Ramos (cell line): ENCODE results near the gene TACR2.

Experiments
- in situ Hi-C: fragments of 300-500 bp; cut with MboI; formaldehyde crosslinking; loops from one replicate; pipeline ENCODE4 v1.14.3; 2022; ENCODE audit warnings: low sequenced_read_pairs; ENCODE audit not compliant: unreplicated experiment

Gene TACR2

GRCh38 chr10:69406302-69406811 lies 10.4 kb downstream of the TACR2 start:
- in situ Hi-C loops: no loop called here

DNA sequence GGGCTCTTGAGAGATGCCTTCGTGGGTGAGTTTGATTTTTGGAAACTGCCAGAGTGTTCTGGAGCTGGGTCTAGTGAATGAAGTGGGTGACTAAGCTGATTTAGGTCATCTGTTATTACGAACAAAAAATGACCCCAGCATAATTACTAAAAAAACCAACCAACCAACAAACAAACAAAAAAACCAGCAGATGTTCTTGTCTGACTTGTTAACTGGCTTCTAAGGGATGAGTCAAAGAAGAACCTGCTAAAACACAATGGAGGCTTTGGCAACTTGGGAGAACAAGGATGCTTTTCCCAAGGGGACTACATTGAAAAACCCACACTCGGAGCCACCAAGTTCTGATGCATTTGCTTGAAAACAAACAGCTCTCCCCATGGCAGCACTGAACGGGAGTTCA lies 11.5 kb downstream of the TACR2 start:
- in situ Hi-C loops: no loop called here

DNA sequence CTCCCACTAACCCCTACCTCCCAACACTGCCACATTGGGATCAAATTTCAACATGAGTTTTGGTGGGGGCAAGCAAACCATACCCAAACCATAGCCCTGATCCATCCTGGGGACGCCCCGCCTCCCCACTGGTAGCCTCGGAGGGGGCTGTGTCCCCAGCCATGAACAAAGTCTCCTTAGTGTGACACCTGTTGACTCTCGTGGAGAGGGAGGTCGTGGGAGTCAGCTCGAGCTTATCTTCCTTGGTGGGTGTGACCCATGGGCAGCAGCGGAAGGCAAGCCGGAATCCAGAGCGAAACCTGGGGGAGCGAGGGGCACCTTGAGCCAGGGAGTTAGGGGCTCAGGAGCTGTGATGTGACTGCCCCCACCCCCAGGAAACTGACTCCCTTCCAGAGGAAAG lies 11.9 kb downstream of the TACR2 start:
- in situ Hi-C loops: loop anchor here (5.0 kb wide), 1 partner anchor 172 kb away; no protein-coding TSS in a partner anchor

GRCh38 chr10:69403519-69403918 lies 13.2 kb downstream of the TACR2 start:
- in situ Hi-C loops: loop anchor here (5.0 kb wide), 1 partner anchor 171 kb away; no protein-coding TSS in a partner anchor

DNA sequence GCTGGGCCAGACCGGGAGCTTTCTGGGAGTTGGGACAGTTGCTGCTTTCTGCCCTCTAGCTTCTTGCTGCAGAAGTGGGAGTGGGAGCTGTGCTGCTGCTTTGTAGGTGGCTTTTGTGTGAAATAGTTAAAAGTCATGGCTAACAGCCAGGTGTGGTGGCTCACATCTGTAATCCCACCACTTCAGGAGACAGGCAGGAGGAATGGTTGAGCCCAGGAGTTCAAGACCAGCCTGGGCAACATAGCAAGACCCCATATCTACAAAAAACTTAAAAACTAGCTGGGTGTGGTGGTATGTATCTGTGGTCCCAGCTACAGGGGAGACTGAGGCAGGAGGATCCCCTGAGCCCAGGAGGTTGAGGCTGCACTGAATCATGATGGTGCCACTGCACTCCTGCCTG lies 13.7 kb downstream of the TACR2 start:
- in situ Hi-C loops: loop anchor here (5.0 kb wide), 1 partner anchor 171 kb away; no protein-coding TSS in a partner anchor

GRCh38 chr10:69402386-69402785 lies 14.3 kb downstream of the TACR2 start:
- in situ Hi-C loops: loop anchor here (5.0 kb wide), 1 partner anchor 170 kb away; no protein-coding TSS in a partner anchor

DNA sequence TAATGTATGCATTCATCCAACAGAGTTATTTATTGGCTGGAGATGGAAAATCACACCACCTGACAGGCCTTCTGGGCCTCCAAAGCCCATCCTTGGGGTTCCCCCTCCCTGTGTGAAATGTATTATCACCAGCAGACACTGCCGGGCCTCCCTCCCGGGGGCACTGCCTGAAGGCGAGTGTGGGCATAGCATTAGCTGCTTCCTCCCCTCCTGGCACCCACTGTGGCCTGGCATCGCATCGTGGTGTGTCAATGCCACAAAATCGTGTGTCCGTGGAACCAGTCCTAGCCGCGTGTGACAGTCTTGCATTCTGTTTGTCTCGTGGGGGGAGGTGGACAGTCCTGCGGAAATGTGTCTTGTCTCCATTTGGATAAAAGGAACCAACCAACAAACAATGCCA lies 15.3 kb downstream of the TACR2 start:
- in situ Hi-C loops: loop anchor here (5.0 kb wide), 1 partner anchor 169 kb away; no protein-coding TSS in a partner anchor

DNA sequence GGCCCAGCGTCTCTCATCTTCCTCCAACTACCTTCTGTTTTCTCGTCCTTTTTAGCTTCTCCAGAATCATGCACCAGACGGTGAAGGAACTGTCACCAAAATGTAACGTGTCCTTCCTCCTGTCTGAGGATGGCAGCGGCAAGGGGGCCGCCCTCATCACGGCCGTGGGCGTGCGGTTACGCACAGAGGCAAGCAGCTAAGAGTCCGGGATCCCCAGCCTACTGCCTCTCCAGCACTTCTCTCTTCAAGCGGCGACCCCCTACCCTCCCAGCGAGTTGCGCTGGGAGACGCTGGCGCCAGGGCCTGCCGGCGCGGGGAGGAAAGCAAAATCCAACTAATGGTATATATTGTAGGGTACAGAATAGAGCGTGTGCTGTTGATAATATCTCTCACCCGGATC lies 15.8 kb downstream of the TACR2 start:
- in situ Hi-C loops: loop anchor here (5.0 kb wide), 1 partner anchor 169 kb away; no protein-coding TSS in a partner anchor

DNA sequence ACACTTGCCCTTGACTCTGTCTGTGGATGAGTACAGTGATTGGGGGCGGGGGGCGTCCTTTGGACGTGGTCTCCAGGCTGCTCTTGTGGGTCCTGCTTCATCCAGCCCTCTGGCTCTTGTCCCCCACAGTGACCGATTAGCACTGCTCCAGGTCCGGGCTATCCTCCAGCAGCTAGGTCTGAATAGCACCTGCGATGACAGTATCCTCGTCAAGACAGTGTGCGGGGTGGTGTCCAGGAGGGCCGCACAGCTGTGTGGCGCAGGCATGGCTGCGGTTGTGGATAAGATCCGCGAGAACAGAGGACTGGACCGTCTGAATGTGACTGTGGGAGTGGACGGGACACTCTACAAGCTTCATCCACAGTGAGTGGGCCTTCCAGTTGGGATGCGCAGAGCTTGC lies 18.3 kb downstream of the TACR2 start:
- in situ Hi-C loops: no loop called here

GRCh38 chr10:69397972-69398371 lies 18.7 kb downstream of the TACR2 start:
- in situ Hi-C loops: no loop called here

- in situ Hi-C loops: no loop called here
These were observed 22.7 kb downstream of the TACR2 start for GRCh38 chr10:69394020-69394419.

- in situ Hi-C loops: no loop called here
These were observed 24.2 kb downstream of the TACR2 start for GRCh38 chr10:69392481-69393000.

GRCh38 chr10:69391158-69391557 lies 25.6 kb downstream of the TACR2 start:
- in situ Hi-C loops: no loop called here

DNA sequence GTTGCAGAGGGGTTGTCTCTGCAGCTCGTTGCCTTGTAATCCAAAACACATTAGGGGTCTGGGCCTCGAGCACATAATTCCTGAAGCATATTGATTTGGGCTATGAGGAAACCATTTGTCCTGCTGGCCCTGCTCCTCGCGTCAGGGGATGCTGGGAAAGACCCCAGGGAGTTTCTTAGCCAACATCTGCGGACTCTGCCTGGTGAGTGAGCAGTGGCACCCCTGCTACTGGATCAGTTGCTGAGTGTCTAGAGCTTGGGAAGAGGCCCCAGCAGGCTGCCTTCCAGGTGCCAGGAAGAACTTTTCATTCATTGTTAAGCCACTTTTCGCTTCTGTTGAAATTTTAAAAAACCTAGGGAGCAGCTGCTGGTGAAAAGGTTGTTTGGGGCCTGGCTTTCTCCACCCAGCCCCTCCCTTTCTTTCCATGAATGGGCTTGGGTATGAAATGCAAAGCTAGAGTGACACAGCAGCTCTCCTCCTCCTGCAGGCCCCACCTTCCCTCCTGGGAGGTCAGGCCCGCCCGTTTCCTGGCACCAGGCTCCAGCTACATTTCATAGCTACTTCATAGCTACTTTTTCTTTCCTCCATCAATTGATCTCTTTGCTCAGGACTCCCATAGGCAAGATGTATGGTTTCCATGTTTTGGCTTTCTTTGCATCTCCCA lies 26.8 kb downstream of the TACR2 start:
- in situ Hi-C loops: no loop called here

DNA sequence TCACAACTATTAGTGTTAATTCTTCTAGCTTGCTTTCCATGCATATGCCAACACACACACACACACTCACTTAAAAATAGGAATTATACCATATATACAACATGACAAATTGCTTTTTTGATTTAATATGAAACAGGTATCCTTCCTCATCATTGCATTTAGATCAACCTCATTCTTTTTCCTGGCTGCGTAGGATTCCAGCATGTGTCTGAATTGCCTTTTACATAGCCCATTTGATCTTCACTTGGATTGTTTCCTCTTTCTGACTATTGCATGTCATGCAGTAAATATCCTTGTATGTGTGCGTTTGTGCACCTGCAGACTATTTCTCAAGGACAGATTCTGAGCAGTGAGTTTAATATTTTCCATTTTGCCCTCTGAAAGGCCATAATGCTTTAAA lies 28.2 kb downstream of the TACR2 start:
- in situ Hi-C loops: no loop called here

DNA sequence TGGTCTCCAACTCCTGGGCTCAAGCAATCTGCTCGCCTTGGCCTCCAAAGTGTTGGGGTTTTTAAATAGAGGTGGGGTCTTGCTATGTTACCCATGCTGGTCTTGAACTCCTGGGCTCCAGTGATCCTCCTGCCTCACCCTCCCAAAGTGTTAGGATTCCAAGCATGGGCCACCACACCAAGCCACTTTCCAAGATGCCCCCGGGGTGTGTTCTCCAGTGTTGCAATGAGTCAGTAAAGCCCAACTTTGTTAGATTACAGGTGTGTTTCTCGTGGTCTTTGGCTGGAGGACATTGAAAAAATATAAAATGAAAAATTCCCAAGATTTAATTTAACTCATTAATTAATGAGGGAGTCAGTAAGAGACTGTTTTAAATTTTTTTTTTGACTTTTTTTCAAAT lies 29.2 kb downstream of the TACR2 start:
- in situ Hi-C loops: no loop called here

DNA sequence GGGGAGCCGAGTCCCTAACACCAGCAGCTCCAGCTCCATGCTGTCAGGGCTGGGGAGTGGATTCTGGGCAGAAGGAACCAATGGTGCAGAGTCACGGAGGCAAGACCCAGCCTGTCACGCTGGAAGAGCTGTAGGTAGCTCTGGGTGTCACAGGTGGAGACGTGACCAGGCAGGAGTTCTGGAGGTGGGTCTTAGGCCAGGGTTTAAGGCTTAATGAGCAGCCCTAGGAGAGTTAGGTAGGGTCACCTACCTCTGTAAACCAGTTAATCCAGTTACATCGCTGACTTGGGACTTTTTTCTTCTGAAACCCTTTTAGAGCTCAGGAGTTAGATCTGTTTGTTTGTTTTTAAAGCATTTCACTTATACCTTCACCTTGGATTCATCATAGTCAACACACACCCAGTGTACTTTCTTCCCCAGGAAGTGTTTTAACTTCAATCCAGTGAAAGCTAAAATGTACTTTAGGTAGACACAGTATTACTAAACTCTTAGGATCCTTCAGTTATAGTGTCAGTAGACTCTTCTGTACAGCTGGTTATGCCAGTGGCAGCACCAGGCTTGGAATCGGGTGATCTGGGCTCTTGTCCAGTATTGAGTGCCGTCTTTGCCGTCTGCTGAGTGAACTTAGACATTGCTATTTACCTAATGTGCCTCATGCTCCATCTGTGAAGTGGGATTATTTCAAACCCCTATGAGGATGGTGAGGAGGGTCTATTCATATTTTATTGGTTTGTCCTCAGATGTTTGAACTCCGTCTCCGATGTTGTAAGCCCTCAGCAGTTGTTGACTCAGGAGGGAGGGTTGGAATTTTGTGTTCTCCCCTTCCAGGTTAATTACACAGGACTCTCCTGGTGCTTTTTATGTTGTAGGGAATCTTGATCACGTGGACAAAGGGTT lies 31.0 kb downstream of the TACR2 start:
- in situ Hi-C loops: no loop called here

GRCh38 chr10:69384320-69384719 lies 32.4 kb downstream of the TACR2 start:
- in situ Hi-C loops: no loop called here

DNA sequence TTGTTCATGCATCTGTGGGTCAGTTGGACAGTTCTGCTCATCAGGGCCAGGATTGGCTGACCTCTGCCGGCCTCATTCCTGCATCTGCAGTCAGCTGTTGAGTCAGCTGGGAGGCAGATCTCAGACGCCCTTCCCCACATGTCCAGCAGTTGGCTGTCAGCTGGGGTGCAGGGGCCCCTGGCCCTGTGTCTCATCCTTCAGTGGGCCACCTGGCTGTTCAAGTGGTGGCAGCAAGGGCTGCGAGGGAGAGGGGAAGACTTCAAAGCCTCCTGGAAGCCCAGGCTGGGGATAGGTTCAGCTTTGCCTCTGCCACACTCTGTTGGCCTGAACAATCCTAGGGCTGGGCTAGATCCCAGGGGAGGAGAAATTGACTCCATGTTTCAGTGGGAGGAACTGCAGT lies 33.2 kb downstream of the TACR2 start:
- in situ Hi-C loops: no loop called here

GRCh38 chr10:69382382-69383117 lies 34.2 kb downstream of the TACR2 start:
- in situ Hi-C loops: no loop called here
